Tibial nerve (tissue), 4 donors: ENCODE results near the gene NCAM1.

ENCODE experiments used
- CTCF ChIP-seq, 5 experiments: fragments of 200-600 bp in 3 of 5; fragments of 450-650 bp in 2 of 5; sonication (generic) in 3 of 5; IDR thresholded peaks; one replicate each; pipeline ENCODE4 v1.5.1; 2016 to 2019; ENCODE audit warnings: antibody characterized with exemption in 5 of 5, mild to moderate bottlenecking in 3 of 5, moderate library complexity in 2 of 5
- EP300 ChIP-seq, 2 donors: sonication (generic); formaldehyde crosslinking; IDR thresholded peaks; one replicate each; pipeline ENCODE4 v1.6.1; 2017; ENCODE audit warnings: antibody characterized with exemption in 2 of 2, mild to moderate bottlenecking in 1 of 2
- POLR2A ChIP-seq, 2 donors: fragments of 450-650 bp; IDR thresholded peaks; one replicate each; pipeline ENCODE4 v1.6.1; 2017; ENCODE audit warnings: antibody characterized with exemption in 2 of 2, mild to moderate bottlenecking in 2 of 2, moderate library complexity in 2 of 2

GRCh38 chr11:113198972-113199661 is 237.9 kb downstream of the NCAM1 start:
- no peak for TF ChIP-seq CTCF (IDR thresholded peaks at IDR 0.05)
- TF ChIP-seq EP300 (IDR thresholded peaks at IDR 0.05) = no peak
- no peak for TF ChIP-seq POLR2A (IDR thresholded peaks at IDR 0.05)
